HG02840 (cell line): ENCODE results near the gene FYCO1.
"Not testable (repeated sequence)": the region's sequence is repeated elsewhere in the genome, so short reads cannot be mapped to it uniquely, and the experiment has no call there.

ENCODE experiments used
- ATAC-seq: cut with Tn5 transposase; IDR thresholded peaks from one replicate; pipeline ENCODE4 v1.9.1; 2021; ENCODE audit warnings: mild to moderate bottlenecking, moderate library complexity, moderate number of reproducible peaks; ENCODE audit not compliant: unreplicated experiment, low FRiP score

FYCO1 gene

DNA sequence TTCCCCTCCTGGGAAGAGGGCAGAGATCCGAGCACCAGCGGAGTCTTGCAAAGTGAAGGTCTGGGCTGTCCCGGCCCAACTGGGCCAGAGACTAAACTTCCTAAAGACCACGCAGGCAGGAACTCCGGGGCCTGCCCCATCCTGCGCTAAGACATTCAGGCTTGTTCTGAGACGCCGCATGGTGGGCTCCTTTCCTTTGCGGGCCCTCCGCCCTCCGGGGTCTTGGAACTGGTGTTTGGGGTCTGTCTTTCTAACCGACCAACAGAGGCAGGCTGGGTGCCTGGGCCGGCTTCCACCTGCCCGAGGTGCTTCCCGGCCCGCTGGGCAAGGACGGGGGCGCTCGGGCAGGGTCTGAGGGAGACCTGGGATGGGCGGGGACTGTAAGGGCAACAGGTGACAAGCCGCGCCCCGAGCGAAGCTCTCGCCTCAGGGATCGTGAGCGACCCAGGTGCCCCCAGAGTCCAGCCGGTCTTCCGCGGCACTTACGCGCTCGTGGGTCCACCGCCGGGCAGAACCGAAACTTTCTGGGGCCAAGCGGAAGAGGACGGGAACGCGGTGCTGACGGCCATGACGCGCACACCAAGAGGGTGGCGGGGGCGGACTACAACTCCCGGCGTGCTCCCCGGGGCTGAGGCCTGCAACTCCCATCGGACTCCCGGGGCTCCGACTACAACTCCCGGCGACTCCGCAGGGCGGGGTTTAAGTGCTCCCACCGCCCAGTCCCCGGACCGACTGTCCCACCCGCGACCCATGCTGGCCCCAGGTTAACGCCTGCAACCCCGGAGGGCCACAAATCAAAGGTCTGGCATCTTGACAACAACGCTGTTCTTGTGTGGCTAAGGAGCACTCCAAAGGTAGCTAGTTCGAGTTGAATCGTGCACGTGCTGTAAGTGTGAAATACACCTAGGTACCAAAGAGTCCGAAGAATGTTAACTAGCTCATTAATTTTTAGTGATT is at the start of gene FYCO1:
Gene FYCO1 (minus strand): TSS at position 589 of the 957 bp plus-strand sequence. CDS start 10,914 bp downstream, outside the sequence.
- peak; percentile 85 for ATAC-seq

DNA sequence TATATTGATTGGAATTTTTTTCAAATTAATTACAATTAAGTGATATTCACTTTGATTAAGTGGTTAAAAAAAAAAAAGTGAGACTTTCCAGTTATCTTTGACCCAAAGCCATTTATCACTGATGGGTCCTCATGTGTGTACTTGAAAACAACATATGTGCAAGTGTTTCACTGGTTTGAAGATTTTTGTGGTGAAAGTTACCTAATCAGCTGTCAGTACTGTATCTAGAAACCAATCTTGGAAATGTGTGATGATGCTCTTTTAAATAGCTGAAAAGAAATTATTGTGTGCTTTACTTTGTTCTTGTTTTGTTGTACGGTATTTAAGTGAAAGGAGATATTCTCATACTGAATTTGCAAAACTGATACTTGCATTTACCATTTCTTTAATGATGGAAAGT is 43.3 kb upstream of the FYCO1 start:
- ATAC-seq = no peak

DNA sequence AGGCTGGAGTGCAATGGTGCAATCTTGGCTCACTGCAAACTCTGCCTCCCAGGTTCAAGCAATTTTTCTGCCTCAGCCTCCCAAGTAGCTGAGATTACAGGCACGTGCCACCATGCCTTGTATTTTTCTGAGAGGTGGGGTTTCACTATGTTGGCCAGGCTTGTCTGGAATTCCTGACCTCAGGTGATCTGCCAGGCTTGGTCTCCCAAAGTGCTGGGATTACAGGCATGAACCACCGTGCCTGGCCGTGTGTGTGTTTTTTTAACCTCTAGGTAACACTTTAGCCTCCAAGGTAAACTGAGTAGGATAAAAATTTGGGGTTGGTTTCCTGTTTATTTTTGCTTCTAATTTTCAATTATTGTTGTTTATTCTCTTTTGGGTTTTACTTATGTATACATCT is 42.4 kb upstream of the FYCO1 start:
- ATAC-seq = not testable (repeated sequence)

GRCh38 chr3:46036191-46036590 is 40.6 kb upstream of the FYCO1 start:
- ATAC-seq = no peak

DNA sequence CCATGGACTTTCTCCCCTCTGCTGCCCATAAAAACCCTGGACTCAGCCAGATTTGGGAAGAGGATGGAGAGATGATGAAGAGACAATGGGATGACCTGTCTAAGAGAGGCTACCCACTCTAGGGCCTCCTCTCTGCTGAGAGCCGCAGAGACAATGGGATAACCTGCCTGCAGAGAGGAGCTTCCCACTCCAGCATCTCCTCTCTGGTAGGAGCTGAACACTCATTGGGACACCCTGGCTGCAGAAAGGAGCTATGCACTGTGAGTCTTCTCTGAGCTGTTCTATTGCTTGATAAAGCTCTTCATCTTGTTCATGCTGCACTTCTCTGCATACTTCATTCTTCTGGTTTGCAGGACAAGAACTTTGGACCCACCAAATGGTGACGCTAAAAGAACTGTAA is 36.1 kb upstream of the FYCO1 start:
- no peak for ATAC-seq

DNA sequence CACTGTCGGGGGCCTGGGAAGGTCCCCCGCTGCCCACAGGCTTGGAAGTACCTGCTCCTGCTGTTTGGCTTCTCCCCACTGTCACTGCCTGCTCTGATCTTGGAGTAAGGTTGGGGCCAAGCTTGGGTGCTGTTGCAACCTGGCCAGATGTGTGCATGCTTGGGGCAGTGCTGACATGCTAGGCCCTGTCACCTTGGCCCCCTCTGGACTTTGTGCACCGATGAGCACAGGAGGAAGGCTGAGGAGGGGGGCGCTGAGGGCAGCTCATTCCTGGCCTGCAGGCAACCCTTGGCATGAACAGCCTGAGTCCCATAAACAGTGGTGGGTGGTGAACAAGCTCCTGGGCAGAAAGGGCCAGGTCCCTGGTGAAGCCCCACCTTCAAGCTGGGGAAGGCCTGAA is 35.6 kb upstream of the FYCO1 start:
- no peak for ATAC-seq

GRCh38 chr3:46030626-46031025 is 35.0 kb upstream of the FYCO1 start:
- no peak for ATAC-seq

DNA sequence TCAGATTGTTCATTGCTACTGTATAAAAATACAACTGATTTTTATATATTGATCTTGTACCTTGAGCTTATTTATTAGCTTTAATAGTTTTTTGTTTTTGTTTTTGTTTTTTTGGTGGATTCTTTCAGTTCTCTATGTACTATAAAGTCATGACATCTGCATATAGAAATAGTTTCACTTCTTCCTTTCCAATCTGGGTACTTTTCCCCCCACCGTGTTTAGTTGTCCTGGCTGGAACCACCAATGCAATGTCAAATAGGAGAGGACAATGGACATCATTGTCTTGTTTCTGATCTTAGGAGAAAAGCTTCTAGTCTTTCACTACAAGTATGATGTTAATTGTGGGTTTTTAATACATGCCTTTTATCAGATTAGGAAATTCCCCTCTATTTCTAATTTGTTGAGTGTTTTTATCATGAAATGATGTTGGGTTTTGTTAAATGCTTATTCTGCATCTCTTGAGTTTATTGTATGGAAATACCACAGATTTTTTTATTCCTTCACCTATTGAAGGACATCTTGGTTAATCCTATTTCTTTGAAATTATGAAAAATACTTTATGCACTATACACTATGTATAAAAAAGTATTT is 34.4 kb upstream of the FYCO1 start:
- no peak for ATAC-seq

- no peak for ATAC-seq
Measured at GRCh38 chr3:46027736-46028397, 32.2 kb upstream of the FYCO1 start.

- ATAC-seq = no peak
Measured at GRCh38 chr3:46027021-46027705, 31.5 kb upstream of the FYCO1 start, which contains the start of gene XCR1. Gene XCR1 (minus strand): TSS chr3:46027483. CDS start chr3:46021947, 5,536 bp downstream.

- no peak for ATAC-seq
Measured at GRCh38 chr3:46025139-46025538, 29.5 kb upstream of the FYCO1 start.

- ATAC-seq = no peak
Measured at GRCh38 chr3:46024131-46024530, 28.5 kb upstream of the FYCO1 start.

GRCh38 chr3:46022909-46023785 is 27.5 kb upstream of the FYCO1 start:
- no peak for ATAC-seq

DNA sequence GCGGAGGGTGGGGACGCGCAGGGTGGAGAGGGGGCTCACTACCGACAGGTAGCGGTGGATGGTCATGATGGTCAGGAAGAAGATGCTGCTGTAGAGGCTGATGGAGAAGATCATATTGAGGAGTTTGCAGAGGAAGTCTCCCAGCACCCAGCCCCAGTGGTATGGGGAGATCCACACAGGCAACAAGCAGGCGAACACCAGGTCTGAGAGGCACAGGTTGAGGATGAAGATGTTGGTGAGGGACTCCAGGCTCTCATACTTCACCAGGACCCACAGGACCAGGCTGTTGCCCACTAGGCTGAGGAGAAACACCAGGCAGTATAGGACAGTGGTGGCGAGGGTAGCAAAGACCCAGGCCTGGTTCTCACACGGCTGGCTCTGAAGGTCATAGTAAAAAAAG is 25.9 kb upstream of the FYCO1 start:
- ATAC-seq = no peak

DNA sequence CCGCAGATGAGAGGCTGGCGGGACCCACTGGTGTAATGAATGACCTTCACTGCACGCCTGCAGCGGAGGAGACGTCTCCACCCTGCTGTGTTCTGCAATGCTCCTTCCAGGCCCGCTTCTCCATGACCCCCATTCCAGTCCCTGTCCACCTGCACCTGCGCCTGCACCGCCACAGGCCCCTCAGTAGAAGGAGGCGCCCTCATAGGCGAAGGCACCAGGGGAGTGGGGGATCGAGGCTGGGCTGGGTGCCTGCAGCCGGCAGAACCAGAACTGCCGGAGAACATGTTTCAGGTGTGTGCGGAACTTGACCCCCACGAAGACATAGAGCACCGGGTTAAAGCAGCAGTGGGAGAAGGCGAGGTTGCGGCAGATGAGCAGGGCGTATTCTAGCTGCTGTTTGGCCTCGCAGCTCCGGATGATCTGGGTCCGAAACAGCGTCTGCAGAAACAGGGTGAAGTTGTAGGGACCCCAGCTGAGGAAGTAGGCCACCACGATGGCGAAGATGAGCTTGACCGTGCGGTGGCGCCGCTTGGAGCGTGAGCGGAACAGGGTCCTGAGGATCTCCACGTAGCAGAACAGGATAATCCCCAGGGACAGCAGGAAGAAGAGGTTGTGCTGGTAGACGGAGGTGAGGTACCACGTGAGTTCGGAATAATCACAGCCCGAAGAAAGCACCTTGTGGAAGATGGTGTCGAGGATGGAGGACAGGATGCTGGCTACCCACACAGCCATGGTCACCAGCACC is 25.3 kb upstream of the FYCO1 start:
- no peak for ATAC-seq

DNA sequence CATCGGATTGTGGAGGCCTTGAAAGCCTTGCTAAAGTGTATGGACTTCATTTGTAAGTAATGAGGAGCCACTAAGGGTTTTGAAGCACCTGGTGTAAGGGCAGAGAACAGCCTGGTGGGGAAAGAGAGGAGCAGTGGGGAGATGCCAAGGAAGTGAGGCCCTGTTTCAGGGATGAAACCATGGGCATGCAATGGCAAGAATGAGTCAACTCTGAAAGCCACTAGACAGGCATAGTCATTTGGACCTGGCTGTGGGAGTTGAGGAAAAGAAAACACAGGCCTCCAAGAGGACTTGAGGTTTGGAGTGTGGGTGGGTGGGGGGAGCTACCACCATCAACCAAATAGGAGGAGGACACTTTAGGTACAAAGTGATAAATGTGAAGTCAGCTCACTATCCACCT is 24.1 kb upstream of the FYCO1 start:
- ATAC-seq = no peak

GRCh38 chr3:46017720-46018119 is 22.1 kb upstream of the FYCO1 start:
- ATAC-seq = no peak

- ATAC-seq = no peak
Measured at GRCh38 chr3:46013316-46014094, 17.9 kb upstream of the FYCO1 start.
